ENCODE results near the gene CEP112. TPM values are rescaled to one million over a fixed set of nuclear protein-coding genes. Genes with fewer than 3 reads are reported as not detected.

Gene CEP112
- total RNA-seq, 1 experiment from 2014 or later: 6.1 TPM

DNA sequence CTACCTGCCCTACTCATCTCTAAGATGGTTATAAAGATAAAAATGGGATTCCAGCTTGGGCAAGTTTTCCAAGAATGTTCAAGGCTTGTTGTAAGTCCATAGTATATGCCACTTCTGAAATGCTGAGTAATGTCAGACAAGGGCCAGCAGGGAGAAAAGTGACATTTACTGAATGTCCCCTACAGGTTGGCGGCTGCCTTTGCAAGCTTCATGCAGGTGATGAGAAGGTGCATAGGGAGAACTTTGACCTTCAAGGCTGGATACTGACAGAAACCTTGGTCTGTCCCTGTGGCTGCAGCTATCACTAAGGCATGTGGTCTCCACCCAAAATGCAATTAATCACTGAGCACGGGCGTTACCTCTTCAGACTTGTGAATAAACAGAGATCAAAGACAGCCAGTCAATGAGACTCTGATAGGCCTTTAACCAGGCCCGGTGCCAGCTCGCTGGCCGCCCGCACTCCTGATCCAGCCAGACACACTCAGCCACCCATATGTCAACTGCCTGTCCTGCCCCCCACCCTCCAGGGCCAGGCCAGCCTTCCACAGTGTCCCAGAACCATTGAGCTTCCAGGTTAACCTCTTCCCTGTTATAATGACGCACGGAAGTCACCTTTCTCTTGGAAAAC lies 603.6 kb downstream of the CEP112 start:
- no peak for DNase-seq (ENCODE audit: low spot score)
- POLR2A ChIA-PET: interaction anchor here (1.8 kb wide), 1 partner anchor 29 kb away, joined by 7 read pairs; no protein-coding TSS in a partner anchor

DNA sequence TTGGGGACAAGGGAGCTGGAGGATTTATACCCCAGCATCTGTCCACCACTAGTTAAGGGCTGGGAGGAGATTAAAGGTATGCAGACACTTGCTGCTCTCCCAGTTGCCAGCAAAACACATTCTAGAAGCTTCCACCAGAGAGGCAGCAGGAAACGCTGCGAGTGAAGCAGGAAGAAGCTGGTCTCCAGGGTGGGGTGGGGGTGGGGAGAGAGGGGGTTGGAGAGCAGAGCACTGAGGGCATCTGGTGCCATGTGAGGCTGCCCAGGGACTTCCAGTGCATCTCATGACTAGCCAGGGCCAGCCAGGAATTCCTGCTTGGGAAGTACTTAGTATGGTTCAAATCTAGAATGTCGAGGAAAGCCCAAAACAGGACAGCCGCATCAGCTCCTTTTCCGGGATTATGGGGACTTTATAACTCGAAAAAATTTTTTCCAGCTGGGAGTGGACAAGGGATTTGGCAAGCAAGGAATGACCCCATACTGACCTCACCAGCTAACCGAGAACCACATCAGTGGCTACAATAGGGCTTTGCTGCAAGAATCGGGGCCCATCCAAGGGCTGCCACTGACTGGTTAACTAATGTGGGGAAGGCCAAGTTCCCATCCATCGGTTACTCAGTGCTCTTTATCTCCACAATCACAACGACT lies 604.3 kb downstream of the CEP112 start:
- ChIA-PET CTCF (interaction anchor here (1.0 to 1.8 kb wide), 6 partner anchors 13 to 578 kb away, joined by 3 to 4 read pairs (median 3); no protein-coding TSS in a partner anchor), POLR2A (interaction anchor here (0.7 to 1.8 kb wide), 2 partner anchors 11 to 29 kb away, joined by 3 to 7 read pairs; no protein-coding TSS in a partner anchor)
- H3K9me3 Mint-ChIP-seq: no peaks in the 10 kb centered on the region
- H3K4me1 Mint-ChIP-seq: peaks cover 33% of the 10 kb centered on the region
- peaks cover 2% of the 10 kb centered on the region; the same call in 1 of the 2 replicates for H3K27me3 Mint-ChIP-seq (ENCODE audit: low read depth)
- ATAC-seq (no peak), DNase-seq (ENCODE audit: low spot score) (no peak)
- H3K36me3 Mint-ChIP-seq: no peaks in the 10 kb centered on the region
- no peak overlapping the region for H3K4me3 Mint-ChIP-seq
- TF ChIP-seq, protein P1, sequence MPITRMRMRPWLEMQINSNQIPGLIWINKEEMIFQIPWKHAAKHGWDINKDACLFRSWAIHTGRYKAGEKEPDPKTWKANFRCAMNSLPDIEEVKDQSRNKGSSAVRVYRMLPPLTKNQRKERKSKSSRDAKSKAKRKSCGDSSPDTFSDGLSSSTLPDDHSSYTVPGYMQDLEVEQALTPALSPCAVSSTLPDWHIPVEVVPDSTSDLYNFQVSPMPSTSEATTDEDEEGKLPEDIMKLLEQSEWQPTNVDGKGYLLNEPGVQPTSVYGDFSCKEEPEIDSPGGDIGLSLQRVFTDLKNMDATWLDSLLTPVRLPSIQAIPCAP (CRISPR knock-in tag; IDR thresholded peaks at IDR 0.05): no peak
- TF ChIP-seq TP53 (CRISPR knock-in tag; IDR thresholded peaks at IDR 0.05) (no peak), ELF4 (CRISPR knock-in tag; IDR thresholded peaks at IDR 0.05; ENCODE audit: low read depth) (no peak), ESRRA (CRISPR knock-in tag; IDR thresholded peaks at IDR 0.05; ENCODE audit: borderline replicate concordance) (no peak), ZNF396 (CRISPR knock-in tag; IDR thresholded peaks at IDR 0.05; ENCODE audit: borderline replicate concordance) (no peak), ZSCAN18 (CRISPR knock-in tag; IDR thresholded peaks at IDR 0.05) (no peak), IRF2 (CRISPR knock-in tag; IDR thresholded peaks at IDR 0.05; ENCODE audit: borderline replicate concordance, low read depth) (no peak)
- H3K27ac Mint-ChIP-seq: no peak overlapping the region

More for the DNA sequence above, 603.6 kb downstream of the CEP112 start:
- ATAC-seq: no peak; the same call in 1 of the 2 replicates
- Mint-ChIP-seq H3K4me3 (no peak overlapping the region), H3K36me3 (no peaks in the 10 kb centered on the region), H3K4me1 (peaks cover 39% of the 10 kb centered on the region), H3K27ac (no peak overlapping the region), H3K27me3 (ENCODE audit: low read depth) (peaks cover 2% of the 10 kb centered on the region; the same call in 1 of the 2 replicates), H3K9me3 (no peaks in the 10 kb centered on the region)
- CTCF ChIA-PET: interaction anchor here (0.8 to 1.8 kb wide), 5 partner anchors 16 to 85 kb away, joined by 3 to 4 read pairs (median 3); no protein-coding TSS in a partner anchor
- TF ChIP-seq ZMAT4 (CRISPR knock-in tag; IDR thresholded peaks at IDR 0.05): no peak
- TF ChIP-seq, protein P2, sequence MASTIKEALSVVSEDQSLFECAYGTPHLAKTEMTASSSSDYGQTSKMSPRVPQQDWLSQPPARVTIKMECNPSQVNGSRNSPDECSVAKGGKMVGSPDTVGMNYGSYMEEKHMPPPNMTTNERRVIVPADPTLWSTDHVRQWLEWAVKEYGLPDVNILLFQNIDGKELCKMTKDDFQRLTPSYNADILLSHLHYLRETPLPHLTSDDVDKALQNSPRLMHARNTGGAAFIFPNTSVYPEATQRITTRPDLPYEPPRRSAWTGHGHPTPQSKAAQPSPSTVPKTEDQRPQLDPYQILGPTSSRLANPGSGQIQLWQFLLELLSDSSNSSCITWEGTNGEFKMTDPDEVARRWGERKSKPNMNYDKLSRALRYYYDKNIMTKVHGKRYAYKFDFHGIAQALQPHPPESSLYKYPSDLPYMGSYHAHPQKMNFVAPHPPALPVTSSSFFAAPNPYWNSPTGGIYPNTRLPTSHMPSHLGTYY (CRISPR knock-in tag; IDR thresholded peaks at IDR 0.05): no peak
- TF ChIP-seq TCF7 (CRISPR knock-in tag; IDR thresholded peaks at IDR 0.05; ENCODE audit: low read depth): no peak
- no peak for TF ChIP-seq OVOL2 (CRISPR knock-in tag; IDR thresholded peaks at IDR 0.05; ENCODE audit: borderline replicate concordance)
- no peak for TF ChIP-seq ZNF138 (CRISPR knock-in tag; conservative IDR thresholded peaks at IDR 0.05)

- no peak for DNase-seq (ENCODE audit: low spot score)
- ChIA-PET CTCF (interaction anchor here (0.6 to 1.7 kb wide), 5 partner anchors 10 to 579 kb away, joined by 3 to 4 read pairs (median 4); no protein-coding TSS in a partner anchor), POLR2A (interaction anchor here (0.7 kb wide), 1 partner anchor 10 kb away, joined by 3 read pairs; no protein-coding TSS in a partner anchor)
- H3K4me1 Mint-ChIP-seq: peaks cover 25% of the 10 kb centered on the region
- peak; percentile 66 for ATAC-seq
- no peak overlapping the region for H3K4me3 Mint-ChIP-seq
- no peak for TF ChIP-seq ZNF532 (CRISPR knock-in tag; IDR thresholded peaks at IDR 0.05; ENCODE audit: borderline replicate concordance)
- no peak for TF ChIP-seq FOXJ3 (CRISPR knock-in tag; IDR thresholded peaks at IDR 0.05; ENCODE audit: borderline replicate concordance)
- peak; percentile 11; the same call in 1 of the 2 replicates for TF ChIP-seq ZNF423 (CRISPR knock-in tag; IDR thresholded peaks at IDR 0.05)
- H3K9me3 Mint-ChIP-seq: no peaks in the 10 kb centered on the region
- no peak overlapping the region for H3K27ac Mint-ChIP-seq
- no peaks in the 10 kb centered on the region for H3K36me3 Mint-ChIP-seq
- H3K27me3 Mint-ChIP-seq (ENCODE audit: low read depth): 0 out of 2 replicates have a peak, but pooled peaks cover 1% of the 10 kb centered on the region
Measured at GRCh38 chr17:65586899-65587298, 605.0 kb downstream of the CEP112 start.

All from WTC11 (cell line).